ENCODE results near the gene GPRC5A.

The GPRC5A gene

DNA sequence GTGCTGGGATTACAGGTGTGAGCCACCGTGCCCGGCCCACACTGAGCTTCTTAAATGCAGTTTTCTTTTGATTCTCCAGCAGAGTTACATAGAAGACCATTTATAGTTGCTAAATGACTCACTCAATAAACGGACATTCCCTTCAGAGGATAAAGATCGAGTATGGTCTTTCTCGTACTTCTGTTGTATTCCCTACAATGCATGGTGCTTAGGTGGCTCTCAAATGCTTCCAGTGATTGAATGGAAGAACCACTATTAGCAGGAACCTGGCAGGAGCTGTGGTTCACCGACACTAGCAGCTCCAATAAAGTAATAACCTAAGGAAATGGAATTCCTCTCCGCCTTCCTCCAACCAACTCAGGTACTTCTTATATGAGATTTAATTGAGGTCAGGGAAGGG lies 3.9 kb upstream of the GPRC5A start:
- no peak for DNase-seq

DNA sequence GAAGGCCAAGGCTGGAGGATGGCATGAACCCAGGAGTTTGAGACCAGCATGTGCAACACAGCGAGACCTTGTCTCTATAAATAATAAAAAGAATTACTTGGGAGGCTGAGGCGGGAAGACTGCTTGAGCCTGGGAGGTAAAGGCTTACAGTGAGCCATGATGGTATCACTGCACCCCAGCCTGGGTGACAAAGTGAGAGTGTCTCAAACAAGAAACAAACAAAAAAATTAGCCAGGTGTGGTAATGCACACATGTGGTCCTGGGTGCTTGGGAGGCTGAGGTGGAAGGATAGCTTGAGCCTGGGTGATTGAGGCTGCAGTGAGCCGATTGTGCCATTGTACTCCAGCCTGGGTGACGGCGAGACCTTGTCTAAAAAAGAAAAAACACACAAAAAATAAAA lies 1.7 kb upstream of the GPRC5A start:
- DNase-seq: no peak

DNA sequence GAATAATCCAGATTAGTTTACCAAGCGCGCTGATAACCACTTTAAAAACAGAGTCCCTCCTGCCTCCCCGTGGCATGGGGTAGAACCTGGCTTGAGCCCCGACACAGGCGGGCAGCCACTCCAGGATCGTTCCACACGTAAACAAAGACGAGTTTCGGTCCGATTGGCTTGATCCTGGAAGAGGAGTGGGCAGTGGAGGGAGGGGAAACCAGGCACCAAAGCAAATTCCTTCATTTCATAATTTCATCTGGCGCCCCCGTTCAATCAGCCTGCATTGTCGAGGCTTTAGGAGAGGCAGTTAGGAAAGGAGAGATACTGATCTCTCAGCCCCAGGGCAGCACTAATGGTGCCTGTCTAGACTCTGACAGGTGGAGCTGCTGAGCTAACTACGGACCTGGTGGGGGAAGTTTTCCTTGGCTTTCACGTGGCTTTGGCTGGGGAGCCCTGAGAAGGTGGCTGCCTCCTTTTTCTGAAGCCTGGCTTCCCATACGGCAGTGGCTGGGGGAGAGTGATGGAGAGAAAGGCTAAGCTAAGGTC lies 751 bp upstream of the GPRC5A start:
- peak; percentile 62 for DNase-seq

DNA sequence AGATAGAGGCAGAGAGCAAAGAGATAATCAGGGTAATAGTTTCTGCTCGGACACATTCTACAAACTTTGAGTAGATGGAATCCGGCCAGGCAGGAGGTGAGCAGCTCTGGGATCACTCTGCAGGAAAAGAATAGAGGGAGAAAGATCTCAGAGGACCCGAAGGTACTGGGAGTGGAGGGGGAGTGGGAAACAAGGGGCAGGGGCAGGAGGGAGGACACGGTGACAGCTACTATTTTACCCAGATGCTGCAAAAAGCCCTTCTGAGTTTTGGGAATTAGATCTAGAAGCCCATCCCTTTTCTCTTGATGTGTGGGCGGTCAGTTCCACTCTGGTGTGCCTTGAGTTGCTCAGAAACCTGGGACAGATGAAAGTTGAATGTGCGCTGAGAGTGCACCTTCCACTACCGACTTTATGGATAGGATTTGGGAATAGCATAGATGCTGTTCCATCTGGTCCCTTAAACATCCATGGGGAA lies 556 bp downstream of the GPRC5A start:
- no peak for DNase-seq

DNA sequence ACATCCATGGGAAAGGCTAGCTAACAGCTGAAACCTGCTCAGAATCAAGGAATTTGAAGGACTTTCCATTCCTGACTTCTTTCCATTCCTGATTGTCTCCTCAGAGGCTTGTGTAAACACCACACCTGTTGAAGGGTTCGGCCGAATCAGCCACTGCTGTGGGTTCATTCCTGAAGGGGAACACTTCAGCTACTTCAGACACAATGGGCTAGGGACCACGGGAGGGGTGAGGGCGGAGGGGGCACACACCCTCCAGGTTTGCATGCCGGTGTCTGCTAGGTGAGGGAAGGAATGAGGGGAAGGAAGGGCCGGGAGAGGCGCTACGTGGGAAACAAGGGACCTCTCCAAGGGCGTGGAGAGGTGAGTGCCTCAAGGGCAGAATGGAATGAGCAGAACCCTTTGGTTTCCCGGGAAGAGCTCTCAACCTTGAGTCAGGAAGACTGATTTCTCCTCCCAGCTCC lies 1.3 kb downstream of the GPRC5A start:
- no peak for DNase-seq

DNA sequence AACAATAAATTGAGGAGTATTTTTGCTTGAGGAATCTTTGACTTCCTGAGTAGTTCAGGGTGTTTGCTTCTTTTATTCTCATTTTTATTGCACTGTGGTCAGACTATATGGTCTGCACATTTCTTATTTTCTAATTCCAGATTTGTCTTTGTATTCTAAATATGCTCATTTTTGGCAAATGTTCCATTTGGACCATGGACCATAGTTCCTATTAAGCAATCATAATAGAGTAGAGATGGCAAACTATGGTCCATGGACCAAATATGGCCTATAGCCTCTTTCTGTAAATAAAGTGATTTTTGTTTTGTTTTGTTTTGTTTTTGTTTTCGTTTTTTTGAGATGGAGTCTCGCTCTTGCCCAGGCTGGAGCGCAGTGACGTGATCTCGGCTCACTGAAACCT lies 2.1 kb downstream of the GPRC5A start:
- DNase-seq: no peak

DNA sequence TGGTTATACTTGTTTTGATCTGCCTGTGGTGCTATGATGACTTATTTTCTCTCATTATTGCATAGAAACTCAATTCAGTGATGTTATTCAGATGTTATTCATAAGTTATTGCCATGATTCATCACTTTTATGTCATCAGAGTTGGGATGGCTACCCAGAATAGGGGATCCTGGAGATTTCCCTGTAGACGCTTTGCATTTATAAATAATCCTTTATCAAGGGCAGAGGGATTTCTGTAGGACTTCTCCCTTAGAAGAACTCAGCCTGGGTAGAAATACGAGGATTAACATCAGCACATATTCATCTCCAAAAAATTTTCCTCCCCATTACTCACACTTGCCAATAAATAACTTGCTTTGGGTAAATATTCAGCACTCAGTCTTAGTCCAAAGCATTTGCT lies 4.9 kb downstream of the GPRC5A start:
- no peak for DNase-seq

DNA sequence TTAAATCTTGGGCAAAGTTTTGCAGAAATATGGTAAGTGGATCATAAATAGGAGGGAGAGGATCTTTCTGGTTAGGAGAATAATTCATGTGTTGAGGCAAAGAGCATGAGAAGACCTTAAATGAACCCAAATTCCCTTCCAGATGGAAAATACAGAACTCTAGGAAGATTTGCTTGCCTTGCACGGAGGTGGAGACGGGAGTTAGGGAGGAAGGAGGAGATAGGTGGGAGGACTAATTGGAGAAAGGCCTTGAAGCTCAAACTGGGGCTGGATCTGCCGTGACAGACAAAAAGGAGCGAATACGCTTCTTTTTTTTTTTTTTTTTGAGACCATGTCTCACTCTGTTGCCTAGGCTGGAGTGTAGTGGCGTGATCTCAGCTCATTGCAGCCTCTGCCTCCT lies 5.9 kb downstream of the GPRC5A start:
- no peak for DNase-seq

DNA sequence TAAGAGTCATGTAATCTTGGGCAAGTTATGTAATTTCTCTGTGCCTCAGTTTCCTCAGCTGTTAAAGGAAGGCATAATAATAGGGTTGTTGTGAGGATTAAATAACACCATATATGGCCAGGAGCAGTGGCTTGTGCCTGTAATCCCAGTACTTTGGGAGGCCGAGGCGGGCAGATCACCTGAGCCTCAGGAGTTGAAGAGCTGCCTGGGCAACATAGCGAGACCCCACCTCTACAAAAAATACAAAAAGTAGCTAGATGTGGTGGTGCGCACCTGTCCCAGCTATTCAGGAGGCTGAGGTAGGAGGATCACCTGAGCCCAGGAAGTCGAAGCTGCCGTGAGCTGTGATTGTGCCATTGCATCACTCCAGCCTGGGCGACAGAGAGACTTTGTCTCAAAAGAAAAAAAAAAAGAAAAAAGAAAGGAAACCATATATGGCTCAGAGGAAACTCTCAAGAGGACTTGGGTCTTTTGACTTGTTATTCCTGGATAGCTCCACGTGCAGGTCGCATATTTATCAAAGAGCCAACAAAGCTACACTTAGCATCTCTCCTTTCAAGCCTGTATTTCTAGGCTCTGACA lies 6.9 kb downstream of the GPRC5A start:
- no peak for DNase-seq

DNA sequence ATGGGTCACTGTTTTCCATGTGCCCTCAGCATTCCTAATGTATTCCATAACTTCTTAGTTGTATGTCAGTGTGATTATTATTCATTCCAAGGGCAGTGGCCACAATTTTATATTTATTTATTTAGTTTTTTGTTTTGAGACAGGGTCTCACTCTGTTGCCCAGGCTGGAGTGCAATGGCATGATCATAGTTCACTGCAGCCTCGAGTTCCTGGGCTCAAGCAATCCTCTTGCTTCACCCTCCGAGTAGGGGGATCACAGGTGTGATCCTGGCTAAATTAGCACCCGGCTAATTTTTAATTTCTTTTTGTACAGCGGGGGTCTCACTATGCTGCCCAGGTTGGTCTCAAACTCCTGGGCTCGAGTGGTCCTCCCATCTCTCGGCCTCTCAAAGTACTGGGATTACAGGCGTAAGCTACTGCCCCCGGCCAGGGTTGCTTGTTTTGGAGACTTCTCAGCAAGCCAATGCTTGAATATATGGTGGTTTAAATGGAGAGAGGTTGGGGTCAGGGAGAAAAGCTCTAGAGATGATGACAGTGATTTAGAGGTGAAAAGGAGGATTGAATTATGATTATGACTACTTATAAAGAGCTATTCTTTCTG lies 7.6 kb downstream of the GPRC5A start:
- DNase-seq: no peak

DNA sequence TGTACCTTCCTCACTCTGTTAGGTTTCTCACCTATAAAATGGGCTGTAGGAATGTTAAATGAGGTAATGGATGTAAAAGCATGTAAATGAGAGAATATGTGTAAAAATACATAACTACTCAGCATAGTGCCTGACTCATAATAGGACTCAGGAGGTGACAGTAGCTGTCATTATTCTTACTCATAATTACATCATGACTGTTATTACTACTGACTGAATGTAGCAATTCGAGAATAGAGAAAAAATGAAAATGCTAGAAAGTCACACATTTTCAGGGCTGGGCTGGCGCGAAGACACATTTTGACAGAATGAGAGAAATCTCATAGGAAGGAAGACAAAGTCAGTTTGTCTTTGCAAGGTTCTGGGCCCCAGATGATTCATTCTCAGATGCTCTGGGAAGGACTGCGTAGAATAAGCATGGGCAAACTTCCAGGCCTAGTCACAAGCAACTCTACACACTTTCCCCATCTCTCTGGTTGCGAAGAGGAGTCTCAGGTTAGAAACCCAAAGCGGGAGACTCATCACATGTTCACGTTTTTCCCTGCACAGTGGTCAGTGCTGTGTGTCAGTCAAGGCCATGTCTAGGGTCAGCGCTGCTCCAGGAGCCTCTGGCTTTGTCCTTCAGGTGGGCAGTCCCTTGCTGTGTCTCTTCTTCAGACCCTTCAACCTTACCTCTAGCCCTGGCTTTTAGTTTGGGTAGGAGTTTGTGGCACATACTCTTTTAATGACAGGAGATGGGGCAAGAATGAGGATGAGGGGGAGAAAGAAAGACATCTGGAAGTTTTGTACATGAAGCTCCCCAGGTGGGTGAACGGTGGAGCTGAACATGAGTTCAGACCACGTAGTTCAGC lies 8.4 kb downstream of the GPRC5A start:
- no peak for DNase-seq

DNA sequence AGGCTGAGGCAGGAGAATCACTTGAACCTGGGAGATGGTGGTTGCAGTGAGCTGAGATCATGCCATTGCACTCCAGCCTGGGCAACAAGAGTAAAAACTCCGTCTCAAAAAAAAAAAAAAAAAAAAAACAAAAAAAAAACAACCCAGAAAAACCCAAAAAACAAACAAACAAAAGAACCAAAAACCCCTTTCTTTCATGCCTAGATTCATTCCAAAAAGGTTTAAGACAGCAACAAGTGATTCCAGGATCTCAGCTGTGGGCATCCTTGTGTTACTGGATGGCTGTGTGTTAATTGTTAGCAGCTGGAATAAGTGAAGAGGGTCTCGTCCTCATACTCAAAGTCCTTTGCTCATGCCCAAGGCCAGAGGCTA lies 9.4 kb downstream of the GPRC5A start:
- DNase-seq: no peak

DNA sequence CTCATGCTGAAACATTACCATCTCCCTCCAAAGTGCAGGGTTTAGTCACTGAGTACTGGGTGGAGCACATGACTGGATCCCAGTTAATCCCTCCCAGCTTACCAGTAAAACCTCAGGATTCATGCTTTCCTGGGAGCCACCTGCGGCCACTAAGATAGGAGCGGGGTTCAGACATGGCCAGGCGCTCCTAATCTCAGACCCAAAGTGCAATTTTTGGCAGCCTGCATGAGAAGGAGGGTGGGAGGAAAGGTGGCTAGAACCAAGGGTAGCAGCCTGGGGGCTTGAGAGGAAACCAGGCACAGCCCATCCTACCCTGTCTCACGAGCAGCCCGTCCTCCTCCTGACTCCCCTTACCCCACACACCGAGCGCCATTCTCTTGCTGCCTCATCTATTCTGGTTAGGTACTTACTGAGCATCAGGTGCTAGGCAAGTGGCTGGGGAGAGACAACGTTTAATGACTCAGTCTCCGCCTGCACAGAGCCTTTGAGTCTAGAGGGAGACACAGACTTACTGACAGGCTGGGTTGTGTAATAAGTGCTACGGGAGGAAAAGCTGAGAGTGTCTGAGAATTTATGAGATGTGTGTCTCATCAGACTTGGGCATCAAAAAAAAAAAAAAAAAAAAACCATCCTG lies 9.9 kb downstream of the GPRC5A start:
- no peak for DNase-seq

DNA sequence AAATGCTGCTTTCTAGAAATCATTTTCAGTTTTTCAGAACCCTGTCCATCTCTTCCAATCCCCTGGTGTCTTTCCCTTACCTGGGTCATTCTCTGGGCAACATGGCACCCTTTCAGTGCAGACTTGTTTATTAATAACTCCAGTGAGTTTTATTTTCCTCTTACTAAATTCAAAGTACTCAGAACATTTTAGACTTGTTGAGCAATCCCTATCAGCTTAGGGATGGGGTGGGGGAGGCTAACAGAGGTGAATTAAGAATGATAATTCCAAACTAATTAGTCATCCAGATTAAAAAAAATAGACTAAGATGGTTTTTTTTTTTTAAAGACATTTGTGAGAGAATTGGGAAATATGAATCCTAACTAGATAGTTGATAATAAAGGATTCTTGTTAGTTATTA lies 10.7 kb downstream of the GPRC5A start:
- DNase-seq: no peak

DNA sequence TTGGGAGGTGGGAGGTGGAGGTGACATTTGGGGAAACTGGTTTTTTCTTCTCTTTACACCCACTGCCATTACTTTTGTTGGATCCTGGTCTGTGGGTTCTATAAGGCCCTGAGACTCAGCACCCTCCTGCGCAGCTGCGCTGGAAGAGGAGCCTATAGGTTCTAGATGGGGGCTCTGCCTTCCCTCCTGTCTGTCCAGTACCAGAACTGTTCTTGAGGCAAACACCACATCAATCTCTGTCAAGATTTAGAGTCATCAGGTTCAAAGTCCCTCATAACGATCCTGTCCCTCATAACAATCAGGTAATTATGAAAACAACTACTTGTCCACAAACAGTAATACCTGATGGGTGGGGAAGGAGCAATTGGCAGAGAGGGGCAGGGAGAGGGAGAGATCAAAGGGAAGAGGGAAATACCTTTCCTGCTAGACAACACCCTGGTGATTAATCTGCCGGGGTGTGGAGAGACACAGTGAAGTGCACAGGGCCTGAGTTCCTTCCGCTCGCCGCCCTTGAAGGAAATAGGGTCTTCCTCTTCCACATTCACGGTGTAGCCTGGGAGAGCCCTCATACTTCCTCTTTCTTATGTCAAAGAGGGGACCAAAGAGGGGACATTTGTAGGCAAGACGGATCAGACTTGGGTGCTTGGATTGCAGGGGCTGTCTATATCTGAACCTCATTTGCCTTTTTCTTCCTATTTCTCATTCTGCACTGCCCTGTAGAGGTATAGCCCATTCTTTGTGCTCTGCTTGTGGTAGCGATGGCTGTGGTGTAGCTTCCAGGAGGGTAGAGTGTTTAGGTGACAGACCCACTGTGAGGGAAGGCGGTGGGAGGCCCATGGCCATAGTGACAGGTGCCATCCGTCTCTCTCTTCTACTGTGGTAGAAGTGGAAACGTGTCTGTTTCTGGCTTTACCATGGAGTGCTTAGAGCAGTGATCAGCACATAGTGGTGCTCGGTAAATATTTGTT lies 12.6 kb downstream of the GPRC5A start:
- no peak for DNase-seq

DNA sequence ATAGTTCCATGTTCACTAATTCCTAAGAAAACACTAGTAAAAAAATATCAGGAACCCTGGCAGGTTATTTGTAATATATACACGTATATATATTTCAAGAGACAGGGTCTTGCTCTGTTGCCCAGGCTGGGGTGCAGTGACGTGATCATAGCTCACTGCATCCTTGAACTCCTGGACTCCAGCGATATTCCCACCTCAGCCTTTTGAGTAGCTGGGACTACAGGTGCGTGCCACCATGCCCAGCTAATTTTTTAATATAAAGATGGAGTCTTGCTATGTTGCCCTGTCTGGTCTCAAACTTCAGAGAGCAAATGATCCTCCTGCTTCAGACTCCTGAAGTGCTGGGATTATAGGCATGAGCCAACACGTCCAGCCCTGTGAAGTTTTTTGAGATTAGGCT lies 16.2 kb downstream of the GPRC5A start:
- no peak for DNase-seq

DNA sequence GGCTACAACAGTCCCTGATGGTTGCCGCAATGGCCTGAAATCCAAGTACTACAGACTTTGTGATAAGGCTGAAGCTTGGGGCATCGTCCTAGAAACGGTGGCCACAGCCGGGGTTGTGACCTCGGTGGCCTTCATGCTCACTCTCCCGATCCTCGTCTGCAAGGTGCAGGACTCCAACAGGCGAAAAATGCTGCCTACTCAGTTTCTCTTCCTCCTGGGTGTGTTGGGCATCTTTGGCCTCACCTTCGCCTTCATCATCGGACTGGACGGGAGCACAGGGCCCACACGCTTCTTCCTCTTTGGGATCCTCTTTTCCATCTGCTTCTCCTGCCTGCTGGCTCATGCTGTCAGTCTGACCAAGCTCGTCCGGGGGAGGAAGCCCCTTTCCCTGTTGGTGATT lies 16.9 kb downstream of the GPRC5A start:
- DNase-seq: peak; percentile 37

DNA sequence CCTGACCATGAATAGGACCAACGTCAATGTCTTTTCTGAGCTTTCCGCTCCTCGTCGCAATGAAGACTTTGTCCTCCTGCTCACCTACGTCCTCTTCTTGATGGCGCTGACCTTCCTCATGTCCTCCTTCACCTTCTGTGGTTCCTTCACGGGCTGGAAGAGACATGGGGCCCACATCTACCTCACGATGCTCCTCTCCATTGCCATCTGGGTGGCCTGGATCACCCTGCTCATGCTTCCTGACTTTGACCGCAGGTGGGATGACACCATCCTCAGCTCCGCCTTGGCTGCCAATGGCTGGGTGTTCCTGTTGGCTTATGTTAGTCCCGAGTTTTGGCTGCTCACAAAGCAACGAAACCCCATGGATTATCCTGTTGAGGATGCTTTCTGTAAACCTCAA lies 17.3 kb downstream of the GPRC5A start:
- no peak for DNase-seq

DNA sequence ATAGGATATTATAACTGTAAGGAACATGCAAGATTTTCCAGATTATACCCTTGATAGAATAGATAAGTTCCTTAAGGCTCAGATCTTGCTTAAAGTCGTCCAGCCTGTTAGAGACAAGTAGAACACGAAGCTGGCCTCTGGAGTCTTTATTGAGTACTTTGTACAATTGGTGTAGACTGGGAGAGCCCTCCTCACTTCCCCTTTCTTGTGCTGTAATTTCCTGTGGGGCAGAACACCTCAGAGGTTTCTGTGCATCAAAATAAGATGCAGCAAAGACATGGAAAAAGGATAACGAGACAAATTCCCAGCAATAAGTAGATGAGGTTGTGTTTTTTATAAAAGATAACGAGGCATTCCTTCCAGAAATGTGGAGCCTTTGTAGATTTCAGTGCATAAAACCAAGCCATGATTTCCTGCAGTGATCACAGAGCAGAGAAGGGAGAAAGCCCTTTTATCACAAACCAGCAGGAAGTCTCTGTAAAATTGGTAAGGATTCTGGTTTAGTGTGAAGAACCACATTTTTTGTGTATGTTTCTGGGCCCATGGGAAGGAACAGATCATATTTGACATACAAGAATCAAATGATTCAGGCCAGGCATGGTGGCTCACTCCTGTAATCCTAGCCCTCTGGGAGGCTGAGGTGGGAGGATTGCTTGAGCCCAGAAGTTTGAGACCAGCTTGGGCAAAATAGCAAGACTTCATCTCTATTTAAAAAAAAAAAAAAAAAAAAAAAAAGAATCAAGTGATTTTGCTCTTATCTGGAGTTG lies 18.0 kb downstream of the GPRC5A start:
- DNase-seq: peak; percentile 56

DNA sequence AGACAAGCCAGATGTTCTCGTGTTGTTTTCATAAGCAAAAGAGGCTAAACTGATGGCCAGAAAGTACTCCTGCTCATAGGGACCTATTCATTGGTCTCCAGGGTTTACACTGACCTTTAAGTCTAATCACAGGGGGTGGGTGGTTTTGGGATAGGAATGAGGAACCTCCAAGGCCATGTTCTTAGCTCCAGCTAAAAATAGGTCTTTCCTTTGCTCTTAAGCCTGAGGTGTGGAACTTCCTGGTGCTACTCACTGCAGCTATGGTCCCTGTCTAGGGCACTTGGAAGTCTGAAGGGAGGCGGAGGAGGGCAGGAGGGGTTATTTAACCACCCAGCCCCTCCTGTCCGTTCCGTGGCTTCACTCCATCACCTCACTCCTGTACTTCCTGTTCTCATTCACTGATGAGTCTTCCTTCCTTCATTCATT lies 18.6 kb downstream of the GPRC5A start:
- DNase-seq: no peak

DNA sequence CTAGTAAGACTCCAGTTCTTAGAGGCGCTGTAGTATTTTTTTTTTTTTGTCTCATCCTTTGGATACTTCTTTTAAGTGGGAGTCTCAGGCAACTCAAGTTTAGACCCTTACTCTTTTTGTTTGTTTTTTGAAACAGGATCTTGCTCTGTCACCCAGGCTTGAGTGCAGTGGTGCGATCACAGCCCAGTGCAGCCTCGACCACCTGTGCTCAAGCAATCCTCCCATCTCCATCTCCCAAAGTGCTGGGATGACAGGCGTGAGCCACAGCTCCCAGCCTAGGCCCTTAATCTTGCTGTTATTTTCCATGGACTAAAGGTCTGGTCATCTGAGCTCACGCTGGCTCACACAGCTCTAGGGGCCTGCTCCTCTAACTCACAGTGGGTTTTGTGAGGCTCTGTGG lies 21.3 kb downstream of the GPRC5A start:
- DNase-seq: no peak

Data from RPMI8226 (cell line).